Activated T-cell treated with anti-CD3 and anti-CD28 coated beads, Interleukin-2, amount 50 U/mL, for 4 hours (primary cell): ENCODE data around the gene JAM2. TPM values are rescaled to one million over a fixed set of nuclear protein-coding genes. Genes with fewer than 3 reads are reported as not detected.
A peak's percentile ranks its signal among the peaks of the same experiment; 100 is the strongest.

Experiments
- ATAC-seq, 2 donors: fragments of 200-7000 bp; cut with Tn5 transposase; one replicate each; pipeline ENCODE4 v1.10.0; 2021
- DNase-seq: peaks from one replicate; pipeline ENCODE4 v3.0.0-alpha.2; 2020
- H3K27me3 Mint-ChIP-seq: one replicate; pipeline ENCODE4 v1.8.0; 2021; ENCODE audit warnings: low read depth, mixed read lengths
- H3K36me3 Mint-ChIP-seq: one replicate; pipeline ENCODE4 v1.8.0; 2022; ENCODE audit warnings: mixed read lengths; ENCODE audit not compliant: insufficient read depth
- H3K4me1 Mint-ChIP-seq: one replicate; pipeline ENCODE4 v1.8.0; 2021; ENCODE audit warnings: low read depth, mixed read lengths
- H3K4me3 Mint-ChIP-seq: one replicate; pipeline ENCODE4 v1.8.0; 2021; ENCODE audit warnings: mild to moderate bottlenecking, moderate library complexity, mixed read lengths
- H3K9me3 Mint-ChIP-seq: one replicate; pipeline ENCODE4 v1.8.0; 2021; ENCODE audit warnings: mixed read lengths
- total RNA-seq, 3 donors: library from RNA; stranded (reverse); gene quantifications; one replicate each; pipeline ENCODE4 v1.2.1, GENCODE V29; 2021

The JAM2 gene
- total RNA-seq, 3 donors from 2014 or later = 0.13 to 0.46 (median 0.29) TPM

DNA sequence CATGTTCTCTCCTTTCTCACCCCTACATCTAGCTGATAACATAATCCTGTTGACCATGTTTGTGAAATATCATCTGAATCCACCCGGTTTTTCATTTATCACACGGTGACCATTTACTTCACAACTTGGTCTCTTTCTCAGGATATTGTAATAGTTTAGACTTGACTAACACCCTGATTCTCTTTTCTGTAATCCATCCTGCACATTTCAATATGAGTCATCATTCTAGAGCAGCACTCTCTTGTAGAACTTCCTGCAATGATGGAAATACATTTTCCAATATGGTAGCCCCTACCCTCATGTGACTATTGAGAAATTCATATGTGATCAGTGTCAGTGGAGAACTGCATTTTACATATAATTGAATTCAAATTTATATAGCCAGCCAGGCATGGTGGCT, 2.3 kb upstream of the JAM2 start:
- H3K36me3 Mint-ChIP-seq = no peaks in the 10 kb centered on the region
- peaks cover 26% of the 10 kb centered on the region for H3K27me3 Mint-ChIP-seq
- DNase-seq = no peak
- no peak for ATAC-seq
- H3K4me3 Mint-ChIP-seq = no peak overlapping the region
- H3K4me1 Mint-ChIP-seq = peaks cover 22% of the 10 kb centered on the region
- no peaks in the 10 kb centered on the region for H3K9me3 Mint-ChIP-seq

DNA sequence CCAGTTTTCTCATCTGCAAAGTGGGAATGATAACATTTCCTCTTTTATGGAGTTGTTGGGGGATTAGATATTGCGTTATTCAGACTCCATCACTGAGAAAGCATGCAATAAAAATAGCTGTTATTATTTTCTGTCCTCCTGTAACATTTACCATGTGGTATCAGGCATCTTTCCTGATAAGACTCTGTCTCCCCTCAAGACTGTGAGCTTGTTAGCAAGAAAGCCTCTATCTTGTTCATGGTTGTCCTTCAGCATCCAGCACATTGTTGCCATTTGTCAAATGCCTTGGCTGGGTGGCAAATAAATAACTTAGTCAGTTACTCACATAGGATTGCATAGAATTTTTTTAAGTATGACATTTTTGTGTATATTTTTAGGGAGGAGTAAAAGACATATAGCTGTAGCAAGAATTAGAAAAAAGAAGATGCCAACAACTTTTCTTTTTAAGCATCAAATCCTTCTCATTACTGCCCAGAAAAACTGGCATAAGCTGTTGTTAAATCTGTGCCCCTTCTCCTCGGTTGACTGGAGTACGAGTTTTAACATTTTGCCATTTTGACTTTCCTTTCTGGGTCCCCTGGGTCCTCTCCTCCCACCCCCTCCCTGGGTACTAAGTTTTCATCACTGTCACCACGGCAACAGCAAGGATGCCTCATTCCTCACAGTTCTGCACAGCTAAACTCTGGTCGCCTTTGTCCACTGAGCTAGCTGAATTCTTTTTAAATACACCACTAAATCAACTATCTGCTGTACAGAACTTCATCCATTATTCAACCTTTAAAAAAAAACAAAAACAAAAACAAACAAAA, 1.0 kb upstream of the JAM2 start:
- H3K36me3 Mint-ChIP-seq = no peaks in the 10 kb centered on the region
- peaks cover 22% of the 10 kb centered on the region for H3K4me1 Mint-ChIP-seq
- H3K4me3 Mint-ChIP-seq = peak overlapping the region; percentile 74

DNA sequence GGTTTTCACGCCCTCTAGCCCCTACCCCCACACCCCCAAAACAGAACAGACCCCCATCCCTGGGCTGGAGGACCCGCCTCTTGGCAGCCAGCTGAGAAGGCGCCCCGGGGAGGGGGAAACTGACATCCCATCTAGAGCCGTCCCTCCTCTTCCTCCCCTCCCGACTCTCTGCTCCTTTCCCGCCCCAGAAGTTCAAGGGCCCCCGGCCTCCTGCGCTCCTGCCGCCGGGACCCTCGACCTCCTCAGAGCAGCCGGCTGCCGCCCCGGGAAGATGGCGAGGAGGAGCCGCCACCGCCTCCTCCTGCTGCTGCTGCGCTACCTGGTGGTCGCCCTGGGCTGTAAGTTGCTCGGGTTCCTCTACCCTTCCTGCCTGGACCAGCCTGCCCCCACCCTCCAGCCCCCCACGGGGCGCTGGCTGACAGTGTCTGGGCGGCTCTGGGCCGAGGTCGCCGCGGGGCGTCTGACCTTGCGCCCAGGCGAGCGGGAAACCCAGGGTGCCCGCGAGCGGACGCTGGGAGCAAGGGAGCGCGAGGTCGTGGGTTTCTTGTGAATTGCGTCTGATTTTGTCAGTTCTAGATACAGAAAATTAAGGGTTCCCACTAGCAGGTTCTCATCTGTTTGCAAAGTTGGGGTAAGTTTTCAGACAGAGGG, 618 bp downstream of the JAM2 start:
- peak; percentile 84 to 88 for ATAC-seq
- peaks cover 22% of the 10 kb centered on the region for H3K4me1 Mint-ChIP-seq
- H3K27me3 Mint-ChIP-seq = peaks cover 29% of the 10 kb centered on the region
- DNase-seq = peak; percentile 38
- no peaks in the 10 kb centered on the region for H3K36me3 Mint-ChIP-seq
- H3K4me3 Mint-ChIP-seq = peak overlapping the region; percentile 74
- H3K9me3 Mint-ChIP-seq = no peaks in the 10 kb centered on the region

More for the DNA sequence above, 1.0 kb upstream of the JAM2 start:
- ATAC-seq (no peak), DNase-seq (no peak)
- peaks cover 29% of the 10 kb centered on the region for H3K27me3 Mint-ChIP-seq
- no peaks in the 10 kb centered on the region for H3K9me3 Mint-ChIP-seq

DNA sequence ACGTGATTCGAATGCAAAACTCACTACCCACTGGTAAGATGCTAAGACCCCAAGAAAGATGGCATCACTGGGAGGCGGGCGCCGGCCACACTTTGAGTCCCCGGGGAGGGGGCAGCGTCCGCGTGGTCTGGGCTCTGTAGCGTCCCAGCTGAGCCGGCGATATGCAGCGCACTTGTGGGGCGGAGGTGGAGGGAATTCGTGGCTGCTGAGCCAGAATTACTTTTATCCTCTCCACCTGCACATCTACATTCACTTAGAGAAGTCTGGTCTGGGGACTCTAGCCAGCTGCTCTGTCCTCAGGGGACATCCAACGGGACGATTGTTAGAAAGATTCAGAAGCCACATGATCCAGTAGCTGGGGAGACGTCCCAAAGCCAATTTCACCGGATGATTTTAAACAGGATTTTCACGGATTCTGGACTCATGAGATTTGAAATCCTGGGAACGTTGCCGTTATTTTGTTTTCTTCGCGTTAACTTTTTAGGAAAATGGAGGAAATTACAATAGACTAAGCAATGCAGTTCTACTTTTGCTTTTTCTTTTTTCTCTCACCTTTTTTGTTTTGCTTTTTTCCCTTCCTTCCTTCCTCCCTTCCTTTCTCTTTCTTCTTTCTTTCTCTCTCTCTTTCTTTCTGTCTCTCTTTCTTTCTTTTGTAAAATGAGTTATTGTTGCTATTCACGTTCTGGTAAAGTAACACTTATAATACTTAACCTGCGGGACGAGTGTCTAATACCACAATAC, 1.3 kb downstream of the JAM2 start:
- ATAC-seq = peak; percentile 22 to 23
- H3K36me3 Mint-ChIP-seq = no peaks in the 10 kb centered on the region
- DNase-seq = no peak
- H3K27me3 Mint-ChIP-seq = peaks cover 29% of the 10 kb centered on the region
- H3K4me3 Mint-ChIP-seq = peak overlapping the region; percentile 74
- no peaks in the 10 kb centered on the region for H3K9me3 Mint-ChIP-seq
- peaks cover 22% of the 10 kb centered on the region for H3K4me1 Mint-ChIP-seq

DNA sequence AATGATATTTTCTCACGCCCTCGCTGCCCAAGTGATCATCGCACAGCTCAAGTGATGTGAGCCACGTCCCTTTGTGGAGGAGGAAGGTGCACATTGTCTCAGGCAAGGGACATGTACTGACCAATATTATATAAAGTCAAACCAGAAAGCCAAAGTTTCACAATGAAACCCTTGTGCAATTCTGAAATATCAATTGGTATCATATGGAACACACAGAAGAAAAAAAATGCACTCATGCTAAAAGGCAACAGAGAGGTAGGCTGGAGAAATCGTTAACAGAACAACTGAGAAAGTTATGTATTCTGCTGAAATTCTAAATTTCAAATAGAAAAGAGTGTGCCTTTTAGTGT, 1.9 kb downstream of the JAM2 start:
- DNase-seq = no peak
- Mint-ChIP-seq H3K4me3 (peak overlapping the region; percentile 74), H3K4me1 (peaks cover 22% of the 10 kb centered on the region), H3K27me3 (peaks cover 29% of the 10 kb centered on the region), H3K9me3 (no peaks in the 10 kb centered on the region), H3K36me3 (no peaks in the 10 kb centered on the region)
- no peak for ATAC-seq

DNA sequence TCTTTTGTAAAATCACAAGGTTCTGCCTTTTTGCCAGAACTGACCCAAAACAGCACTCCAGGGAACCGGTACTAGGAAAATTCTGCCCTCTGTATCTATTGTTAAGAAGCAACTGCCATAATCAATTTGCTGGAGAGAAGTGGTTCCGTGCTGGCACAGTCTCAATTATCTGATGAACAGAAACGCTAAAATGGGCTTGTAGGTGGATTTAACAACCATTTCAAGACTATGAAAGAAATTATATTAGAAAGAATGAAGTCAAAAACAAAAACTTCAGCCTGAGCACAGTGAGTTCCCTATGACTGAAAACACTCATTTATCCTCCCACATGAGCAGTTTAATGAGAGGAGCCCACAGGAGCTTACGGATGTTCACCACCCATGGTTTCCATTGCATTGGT, 4.4 kb downstream of the JAM2 start:
- no peak overlapping the region for H3K4me3 Mint-ChIP-seq
- H3K4me1 Mint-ChIP-seq = peaks cover 14% of the 10 kb centered on the region

DNA sequence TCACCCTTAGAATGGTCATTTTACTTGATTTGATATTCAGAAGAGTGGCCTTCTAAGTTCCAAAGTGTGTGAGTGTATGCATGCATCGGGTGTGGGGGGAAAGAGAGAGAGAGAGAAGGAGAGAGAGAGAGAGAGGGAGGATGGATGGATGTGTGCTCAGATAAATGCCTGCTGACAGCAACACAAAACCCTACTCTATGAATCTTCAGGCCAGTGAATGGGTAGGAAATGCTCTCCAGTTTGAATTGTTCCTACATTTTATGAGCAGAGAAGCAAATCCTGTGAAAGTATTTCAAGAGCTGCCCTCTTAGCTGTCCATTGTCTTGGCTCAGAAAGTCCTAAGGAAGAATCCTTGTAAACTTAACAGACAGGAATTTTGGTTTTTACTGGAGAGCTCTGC, 7.4 kb downstream of the JAM2 start:
- no peaks in the 10 kb centered on the region for H3K9me3 Mint-ChIP-seq
- no peak overlapping the region for H3K4me3 Mint-ChIP-seq
- no peak for DNase-seq
- peaks cover 7% of the 10 kb centered on the region for H3K27me3 Mint-ChIP-seq
- no peaks in the 10 kb centered on the region for H3K36me3 Mint-ChIP-seq
- H3K4me1 Mint-ChIP-seq = no peaks in the 10 kb centered on the region
- ATAC-seq = no peak

More for the DNA sequence above, 4.4 kb downstream of the JAM2 start:
- DNase-seq = no peak
- Mint-ChIP-seq H3K9me3 (no peaks in the 10 kb centered on the region), H3K36me3 (no peaks in the 10 kb centered on the region), H3K27me3 (peaks cover 17% of the 10 kb centered on the region)
- no peak for ATAC-seq

DNA sequence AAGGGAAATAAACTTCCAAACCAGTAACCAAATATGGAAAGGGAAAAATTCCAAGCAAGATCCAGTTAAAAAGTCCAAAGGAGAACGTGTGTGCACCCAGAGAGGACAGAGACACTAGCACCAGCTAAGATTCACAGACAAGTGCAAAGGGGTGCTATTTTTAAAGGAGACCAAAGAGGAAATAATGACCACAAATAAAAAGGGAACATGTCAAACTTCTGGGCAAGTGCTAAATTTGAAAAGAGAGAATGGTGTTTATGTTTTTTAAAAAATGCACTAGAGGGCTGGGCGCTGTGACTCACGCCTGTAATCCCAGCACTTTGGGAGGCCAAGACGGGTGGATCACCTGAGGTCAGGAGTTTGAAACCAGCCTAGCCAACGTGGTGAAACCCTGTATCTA, 8.6 kb downstream of the JAM2 start:
- no peaks in the 10 kb centered on the region for H3K36me3 Mint-ChIP-seq

DNA sequence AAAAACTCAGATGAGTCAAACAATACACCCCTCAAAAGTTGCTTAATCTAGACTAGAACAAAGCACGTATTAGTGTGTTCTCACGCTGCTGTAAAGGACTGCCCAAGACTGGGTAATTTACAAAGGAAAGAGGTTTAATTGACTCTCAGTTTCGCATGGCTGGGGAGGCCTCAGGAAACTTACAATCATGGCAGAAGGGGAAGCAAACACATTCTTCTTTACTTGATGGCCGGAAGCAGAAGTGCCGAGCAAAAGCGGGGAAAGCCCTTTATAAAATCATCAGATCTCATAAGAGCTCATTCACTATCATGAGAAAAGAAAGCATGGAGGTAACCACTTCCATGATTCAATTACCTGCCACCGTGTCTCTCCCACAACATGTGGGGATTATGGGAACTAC, 10.1 kb downstream of the JAM2 start:
- DNase-seq (no peak), ATAC-seq (no peak)
- H3K9me3 Mint-ChIP-seq = no peaks in the 10 kb centered on the region
- no peaks in the 10 kb centered on the region for H3K4me1 Mint-ChIP-seq
- H3K27me3 Mint-ChIP-seq = peaks cover 5% of the 10 kb centered on the region
- H3K36me3 Mint-ChIP-seq = no peaks in the 10 kb centered on the region
- H3K4me3 Mint-ChIP-seq = no peak overlapping the region

More for the DNA sequence above, 8.6 kb downstream of the JAM2 start:
- Mint-ChIP-seq H3K27me3 (peaks cover 5% of the 10 kb centered on the region), H3K4me1 (no peaks in the 10 kb centered on the region), H3K4me3 (no peak overlapping the region), H3K9me3 (no peaks in the 10 kb centered on the region)
- ATAC-seq (no peak), DNase-seq (no peak)

DNA sequence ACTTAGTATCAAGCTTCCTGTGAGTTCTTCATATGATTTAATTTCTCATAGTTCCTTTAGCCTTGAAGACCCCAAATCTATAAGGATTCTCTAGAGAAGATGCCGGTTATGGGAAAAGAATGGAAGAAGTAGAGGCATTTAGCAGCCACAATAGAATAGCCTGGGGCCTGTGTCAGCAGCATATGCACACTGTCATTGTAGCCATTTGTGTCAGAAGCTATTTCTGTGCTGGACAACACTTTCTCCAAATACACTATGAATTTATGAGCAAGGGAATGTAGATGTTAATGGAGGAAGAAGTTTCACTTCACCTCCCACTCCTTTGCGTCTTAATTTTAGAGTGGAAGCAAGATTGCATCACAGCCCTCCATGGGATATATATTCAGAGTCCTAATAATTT, 17.4 kb downstream of the JAM2 start:
- peaks cover 3% of the 10 kb centered on the region for H3K9me3 Mint-ChIP-seq
- no peak overlapping the region for H3K4me3 Mint-ChIP-seq
- H3K4me1 Mint-ChIP-seq = no peaks in the 10 kb centered on the region
- H3K36me3 Mint-ChIP-seq = no peaks in the 10 kb centered on the region
- DNase-seq (no peak), ATAC-seq (no peak)
- no peaks in the 10 kb centered on the region for H3K27me3 Mint-ChIP-seq

DNA sequence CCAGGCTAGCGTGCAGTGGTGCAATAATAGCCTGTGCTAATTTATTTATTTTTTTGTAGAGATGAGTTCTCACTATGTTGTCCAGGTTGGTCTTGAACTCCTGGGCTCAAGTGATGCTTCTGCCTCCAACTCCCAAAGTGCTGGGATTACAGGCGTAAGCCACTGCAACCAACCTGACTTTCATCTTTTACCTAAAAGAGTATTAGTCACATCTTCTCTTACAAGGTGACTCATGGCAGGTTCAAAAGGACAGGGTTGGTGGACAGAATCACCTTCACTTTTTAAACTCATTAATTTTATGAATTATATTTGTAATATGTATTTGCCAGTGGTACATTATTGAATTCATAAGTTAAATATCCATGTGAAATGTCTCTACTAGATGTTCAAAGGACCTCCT, 18.1 kb downstream of the JAM2 start:
- Mint-ChIP-seq H3K4me1 (no peaks in the 10 kb centered on the region), H3K4me3 (no peak overlapping the region), H3K36me3 (no peaks in the 10 kb centered on the region), H3K27me3 (peaks cover under 1% of the 10 kb centered on the region), H3K9me3 (peaks cover 3% of the 10 kb centered on the region)
- no peak for ATAC-seq
- no peak for DNase-seq

DNA sequence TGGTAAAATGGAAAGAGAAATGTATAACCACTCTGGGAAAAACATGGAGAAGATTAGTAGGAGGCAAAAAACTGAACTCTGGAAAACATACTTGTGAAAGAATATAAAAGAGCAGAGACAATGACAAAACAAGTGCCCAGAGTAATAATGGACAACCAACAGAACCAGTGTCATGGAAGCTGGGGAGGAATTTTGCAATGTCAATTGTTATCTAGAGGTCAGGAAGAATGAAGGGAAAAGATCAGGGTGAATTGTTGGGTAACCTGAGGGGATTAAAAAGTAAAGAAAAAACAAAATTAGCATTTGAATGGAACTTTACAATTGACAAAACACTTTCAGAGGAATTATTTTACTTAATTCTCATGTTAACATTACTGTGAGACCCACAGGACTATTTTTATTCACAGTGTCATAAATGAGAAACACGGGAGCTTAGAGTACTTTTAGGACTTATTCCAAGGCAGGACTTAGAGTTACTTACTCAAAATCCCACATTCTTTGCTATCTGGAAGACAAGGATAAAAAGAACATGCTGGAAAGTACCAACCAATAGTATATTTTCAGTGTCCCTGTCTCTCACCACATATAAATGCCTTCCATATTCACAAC, 19.5 kb downstream of the JAM2 start:
- Mint-ChIP-seq H3K9me3 (peaks cover 3% of the 10 kb centered on the region), H3K4me1 (no peaks in the 10 kb centered on the region), H3K4me3 (no peak overlapping the region), H3K36me3 (no peaks in the 10 kb centered on the region), H3K27me3 (peaks cover 1% of the 10 kb centered on the region)
- ATAC-seq = no peak
- no peak for DNase-seq

DNA sequence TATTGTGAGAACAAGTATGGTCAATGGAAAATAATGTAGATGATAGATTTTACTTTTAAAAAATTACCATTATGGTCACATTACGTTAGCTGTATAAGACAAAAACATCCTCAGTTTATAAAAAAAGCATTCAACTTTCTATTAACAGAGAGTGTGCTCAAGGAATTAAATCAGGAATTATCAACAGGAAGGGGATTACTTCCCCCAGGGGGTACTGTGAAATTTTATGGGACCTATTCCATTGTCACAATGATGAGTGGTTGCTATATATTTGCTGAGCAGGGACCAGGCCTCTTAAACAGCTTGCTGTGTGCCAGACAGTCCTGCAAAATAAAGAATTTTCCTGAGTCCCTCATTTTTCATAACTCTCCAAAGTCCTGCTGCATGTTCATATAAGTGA, 21.2 kb downstream of the JAM2 start:
- Mint-ChIP-seq H3K36me3 (no peaks in the 10 kb centered on the region), H3K4me3 (no peak overlapping the region), H3K27me3 (peaks cover 1% of the 10 kb centered on the region), H3K9me3 (no peaks in the 10 kb centered on the region), H3K4me1 (no peaks in the 10 kb centered on the region)
- DNase-seq (no peak), ATAC-seq (no peak)

DNA sequence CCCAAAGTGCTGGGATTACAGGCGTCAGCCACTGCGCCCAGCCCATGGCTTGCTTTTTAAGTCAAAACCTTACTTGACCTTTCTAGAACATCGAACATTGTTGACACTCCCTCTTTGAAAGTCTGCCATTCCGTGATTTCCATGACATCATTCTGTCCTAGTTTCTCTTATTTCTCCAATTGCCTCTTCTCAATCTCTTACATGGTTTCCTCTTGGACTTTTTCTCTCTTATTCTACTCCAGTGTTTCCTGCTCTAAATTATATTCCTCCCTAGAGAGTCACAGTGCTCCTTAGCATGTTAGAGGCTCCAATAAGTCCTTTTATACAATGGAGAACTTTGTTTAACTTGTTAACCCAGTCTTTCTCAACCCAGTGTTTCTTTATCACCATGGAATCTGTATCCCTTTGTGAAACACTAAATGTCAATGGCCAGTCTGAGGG, 25.5 kb downstream of the JAM2 start:
- no peaks in the 10 kb centered on the region for H3K4me1 Mint-ChIP-seq
- no peaks in the 10 kb centered on the region for H3K9me3 Mint-ChIP-seq
- H3K27me3 Mint-ChIP-seq = peaks cover 11% of the 10 kb centered on the region
- DNase-seq (no peak), ATAC-seq (no peak)
- H3K36me3 Mint-ChIP-seq = no peaks in the 10 kb centered on the region
- H3K4me3 Mint-ChIP-seq = no peak overlapping the region
